GM12878 (cell line): ENCODE data around the gene ZNF469. TPM values are rescaled to one million over a fixed set of nuclear protein-coding genes. Genes with fewer than 3 reads are reported as not detected.

Source experiments
- ATAC-seq: fragments of 200-7000 bp; cut with Tn5 transposase; 3 replicates; pipeline ENCODE4 v1.9.1; 2020; ENCODE audit warnings: mild to moderate bottlenecking, moderate library complexity
- BruUV-seq: library from RNA; stranded (reverse); fragments of 400-500 nt; replicated peaks from 2 replicates; lab custom pipeline; 2021; lab: Mats Ljungman, UMichigan
- CTCF ChIA-PET: fragments of 300-600 bp; sonication (Branson Sonifier 250); formaldehyde crosslinking; extraction: SDS; loops from one replicate; lab custom pipeline; 2021; ENCODE audit warnings: inconsistent platforms; lab: Yijun Ruan, JAX
- POLR2A ChIA-PET: fragments of 350-600 bp; formaldehyde crosslinking; extraction: SDS; loops from one replicate; lab custom pipeline; 2021; ENCODE audit warnings: inconsistent platforms; lab: Charles Lee
- RAD21 ChIA-PET: fragments of 300-600 bp; sonication (Branson Sonifier 250); formaldehyde crosslinking; loops from one replicate; lab custom pipeline; 2023; ENCODE audit warnings: antibody characterized with exemption; ENCODE audit not compliant: unreplicated experiment; lab: Charles Lee
- SMC1A ChIA-PET: fragments of 300-600 bp; sonication (Branson Sonifier 250); formaldehyde crosslinking; loops from one replicate; lab custom pipeline; 2023; ENCODE audit not compliant: unreplicated experiment, uncharacterized antibody; lab: Charles Lee
- DNase-seq: peaks from one replicate; pipeline ENCODE4 v3.0.0-alpha.2; 2011; ENCODE audit warnings: low read depth, low spot score
- FAIRE-seq: peaks from 3 replicates; lab custom pipeline; 2011; peaks lifted over from hg19 to GRCh38; lab: Jason Lieb, UNC
- H2AFZ ChIP-seq: 2 replicates; pipeline ENCODE4 v1.6.0; 2011; ENCODE audit warnings: low read depth, low read length, control low read depth; ENCODE audit not compliant: control insufficient read depth
- H3K27ac ChIP-seq: 2 replicates; pipeline ENCODE4 v1.5.1; 2011; ENCODE audit warnings: control low read depth; ENCODE audit not compliant: control insufficient read depth, insufficient read depth
- H3K27me3 ChIP-seq, 2 experiments: replicated peaks in 1 of 2; 2 replicates each; pipeline versions ENCODE4 v1.6.0 to v1.6.1; 2011; ENCODE audit warnings: low read length in 1 of 2; ENCODE audit not compliant: control insufficient read depth in 2 of 2, insufficient read depth in 2 of 2
- H3K36me3 ChIP-seq, 2 experiments: 2 replicates each; pipeline ENCODE4 v1.5.1; 2011; ENCODE audit warnings: low read length in 1 of 2; ENCODE audit not compliant: control insufficient read depth in 2 of 2, insufficient read depth in 2 of 2
- H3K4me1 ChIP-seq: 2 replicates; pipeline ENCODE4 v1.6.1; 2011; ENCODE audit warnings: mild to moderate bottlenecking, low read length, moderate library complexity, mixed read lengths; ENCODE audit not compliant: control insufficient read depth, insufficient read depth
- H3K4me2 ChIP-seq: 2 replicates; pipeline ENCODE4 v1.6.0; 2011; ENCODE audit warnings: control low read depth; ENCODE audit not compliant: control insufficient read depth, insufficient read depth
- H3K4me3 ChIP-seq: fragments of 200-600 bp; sonication (generic); 2 replicates; pipeline ENCODE4 v1.5.1; 2016
- H3K79me2 ChIP-seq: 2 replicates; pipeline ENCODE4 v1.6.0; 2011; ENCODE audit warnings: low read length; ENCODE audit not compliant: control insufficient read depth, insufficient read depth
- H3K9ac ChIP-seq: 2 replicates; pipeline ENCODE4 v1.8.0; 2011; ENCODE audit warnings: low read length, control low read depth, mixed read lengths; ENCODE audit not compliant: control insufficient read depth, insufficient read depth
- H3K9me3 ChIP-seq: replicated peaks from 3 replicates; pipeline ENCODE4 v1.5.1; 2011; ENCODE audit warnings: mild to moderate bottlenecking, low read length; ENCODE audit not compliant: control insufficient read depth, insufficient read depth
- H4K20me1 ChIP-seq: 2 replicates; pipeline ENCODE4 v1.6.0; 2011; ENCODE audit not compliant: control insufficient read depth, insufficient read depth
- BCL3 ChIP-seq: IDR thresholded peaks from 2 replicates; pipeline ENCODE4 v1.6.1; 2011; ENCODE audit warnings: borderline replicate concordance, low read depth, mild to moderate bottlenecking, moderate library complexity, low read length; ENCODE audit not compliant: insufficient read depth, poor library complexity, severe bottlenecking
- CHD1 ChIP-seq: IDR thresholded peaks from 2 replicates; pipeline ENCODE4 v1.6.1; 2012; ENCODE audit warnings: low read depth, low read length, improper control_type of control experiment
- DPF2 ChIP-seq: fragments of 450-650 bp; IDR thresholded peaks from 2 replicates; pipeline ENCODE4 v1.6.1; 2017; ENCODE audit warnings: mild to moderate bottlenecking
- NBN ChIP-seq: fragments of 450-650 bp; IDR thresholded peaks from 2 replicates; pipeline ENCODE4 v1.6.1; 2016
- NFYB ChIP-seq: IDR thresholded peaks from 2 replicates; pipeline ENCODE4 v1.6.1; 2011; ENCODE audit warnings: low read depth, mild to moderate bottlenecking, low read length, improper control_type of control experiment, moderate library complexity; ENCODE audit not compliant: insufficient read depth
- PAX5 ChIP-seq: IDR thresholded peaks from 2 replicates; pipeline ENCODE4 v1.6.1; 2011; ENCODE audit warnings: low read depth, low read length, borderline replicate concordance
- POU2F2 ChIP-seq: IDR thresholded peaks from 3 replicates; pipeline ENCODE4 v1.6.1; 2011; ENCODE audit warnings: low read depth, mild to moderate bottlenecking, low read length, borderline replicate concordance
- RELA ChIP-seq: fragments of 450-650 bp; IDR thresholded peaks from 2 replicates; pipeline ENCODE4 v1.8.0; 2014; ENCODE audit warnings: borderline replicate concordance; ENCODE audit not compliant: partially characterized antibody
- SP1 ChIP-seq: IDR thresholded peaks from one replicate; pipeline ENCODE4 v1.6.1; 2011; ENCODE audit warnings: low read depth, low read length
- TBL1XR1 ChIP-seq: IDR thresholded peaks from 2 replicates; pipeline ENCODE4 v1.6.1; 2012; ENCODE audit warnings: low read depth, low read length, improper control_type of control experiment
- WGBS: methylation state at CpG from one replicate; pipeline ENCODE4 v1.1.6; 2016; ENCODE audit warnings: low lambda C conversion rate; ENCODE audit not compliant: insufficient replicate concordance, insufficient coverage; ENCODE audit errors: missing lambda C conversion rate; 5-methylcytosine and 5-hydroxymethylcytosine counted together
- in situ Hi-C: fragments of 300-500 bp; cut with MboI; formaldehyde crosslinking; loops from 9 replicates; pipeline ENCODE4 v1.14.3; 2018; ENCODE audit warnings: mixed read lengths
- intact Hi-C: fragments of 100-400 bp; cut with micrococcal nuclease; formaldehyde crosslinking; loops from one replicate; pipeline ENCODE4 v1.14.2; 2022; ENCODE audit not compliant: unreplicated experiment
- polyA plus RNA-seq, 11 experiments: library from polyadenylated mRNA; depleted of rRNA in 4 of 11; unstranded in 6 of 11; stranded (reverse) in 5 of 11; fragments of >200 nt; fragmentation: Nextera tagmentation in 4 of 11; fragmentation: Illumina TruSeq in 1 of 11; extraction: Ambion mirVana in 4 of 11; extraction: Trizol in 1 of 11; gene quantifications; 1 replicate in 1 of 11; 2 replicates in 10 of 11; pipeline versions ENCODE4 v1.2.1 to v1.2.3, GENCODE V29; 2011 to 2016; ENCODE audit warnings: inconsistent platforms in 2 of 11, missing spikeins in 2 of 11, low read depth in 1 of 11
- total RNA-seq, 4 experiments: library from RNA; depleted of rRNA in 3 of 4; stranded (reverse); fragments of >200 nt in 3 of 4; fragmentation: Illumina TruSeq in 1 of 4; extraction: Trizol in 1 of 4; gene quantifications; 2 replicates each; pipeline versions ENCODE4 v1.2.1 to v1.2.3, GENCODE V29; 2013 to 2021
- TF ChIP-seq, protein P1 (sequence below): fragments of 150-350 bp; IDR thresholded peaks from 2 replicates; pipeline ENCODE4 v1.6.1; 2014; ENCODE audit warnings: mild to moderate bottlenecking, low read depth, low read length
- TF ChIP-seq, protein P2 (sequence below): IDR thresholded peaks from 2 replicates; pipeline ENCODE4 v1.6.1; 2012; ENCODE audit warnings: mild to moderate bottlenecking, low read depth, low read length

The ZNF469 gene
- total and polyA plus RNA-seq, 10 of the 15 experiments (the other 5 are each of a cell fraction or from before 2014, with no cell fraction given), result 0.01 to 0.21 (median 0.04) TPM; not detected in 3

DNA sequence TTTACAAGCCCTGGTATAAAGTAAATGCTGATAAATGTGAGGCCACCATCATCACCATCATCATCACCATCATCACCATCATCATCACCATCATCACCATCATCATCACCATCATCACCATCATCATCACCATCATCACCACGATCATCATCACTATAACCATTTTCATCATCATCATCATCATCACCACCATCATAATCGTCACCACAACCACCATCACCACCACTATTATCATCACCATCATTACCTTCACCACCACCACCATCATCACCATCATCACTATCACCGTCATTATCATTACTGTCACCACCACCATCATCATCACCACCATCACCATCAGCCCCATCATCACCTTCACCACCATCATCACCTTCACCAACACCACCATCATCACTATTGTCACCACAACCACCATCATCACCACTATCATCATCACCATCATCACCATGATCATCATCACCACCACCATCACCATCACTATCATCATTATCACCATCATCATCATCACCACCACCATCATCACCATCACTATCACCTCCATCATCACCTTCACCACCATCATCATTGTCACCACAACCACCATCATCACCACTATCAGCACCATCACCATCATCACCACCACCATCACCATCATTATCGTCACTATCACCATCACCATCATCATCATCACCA is 16.6 kb upstream of the ZNF469 start:
- RAD21 ChIA-PET, result no interaction called here
- FAIRE-seq, result no peak

More for the DNA sequence above, 16.6 kb upstream of the ZNF469 start:
- peaks cover 5% of the 10 kb centered on the region; the same call in 1 of the 2 replicates for H3K4me1 ChIP-seq
- CTCF ChIA-PET, result no interaction called here
- H4K20me1 ChIP-seq, result no peaks in the 10 kb centered on the region
- no peaks in the 10 kb centered on the region for H3K27me3 ChIP-seq
- no peak overlapping the region for H2AFZ ChIP-seq
- intact Hi-C loops, result no loop called here
- H3K79me2 ChIP-seq, result no peaks in the 10 kb centered on the region
- ATAC-seq (no peak), DNase-seq (no peak)
- no peak overlapping the region for H3K4me3 ChIP-seq
- no TSS peak for BruUV-seq
- H3K9ac ChIP-seq, result no peak overlapping the region
- no peak overlapping the region for H3K27ac ChIP-seq
- no peaks in the 10 kb centered on the region; the same call in 2 of the 3 replicates for H3K9me3 ChIP-seq
- POLR2A ChIA-PET, result no interaction called here
- in situ Hi-C loops, result no loop called here
- H3K36me3 ChIP-seq, result no peaks in the 10 kb centered on the region
- TF ChIP-seq, protein P1, sequence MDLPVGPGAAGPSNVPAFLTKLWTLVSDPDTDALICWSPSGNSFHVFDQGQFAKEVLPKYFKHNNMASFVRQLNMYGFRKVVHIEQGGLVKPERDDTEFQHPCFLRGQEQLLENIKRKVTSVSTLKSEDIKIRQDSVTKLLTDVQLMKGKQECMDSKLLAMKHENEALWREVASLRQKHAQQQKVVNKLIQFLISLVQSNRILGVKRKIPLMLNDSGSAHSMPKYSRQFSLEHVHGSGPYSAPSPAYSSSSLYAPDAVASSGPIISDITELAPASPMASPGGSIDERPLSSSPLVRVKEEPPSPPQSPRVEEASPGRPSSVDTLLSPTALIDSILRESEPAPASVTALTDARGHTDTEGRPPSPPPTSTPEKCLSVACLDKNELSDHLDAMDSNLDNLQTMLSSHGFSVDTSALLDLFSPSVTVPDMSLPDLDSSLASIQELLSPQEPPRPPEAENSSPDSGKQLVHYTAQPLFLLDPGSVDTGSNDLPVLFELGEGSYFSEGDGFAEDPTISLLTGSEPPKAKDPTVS, result no peak
- TF ChIP-seq NBN, result no peak
- no peak for TF ChIP-seq DPF2
- TF ChIP-seq, protein P2, sequence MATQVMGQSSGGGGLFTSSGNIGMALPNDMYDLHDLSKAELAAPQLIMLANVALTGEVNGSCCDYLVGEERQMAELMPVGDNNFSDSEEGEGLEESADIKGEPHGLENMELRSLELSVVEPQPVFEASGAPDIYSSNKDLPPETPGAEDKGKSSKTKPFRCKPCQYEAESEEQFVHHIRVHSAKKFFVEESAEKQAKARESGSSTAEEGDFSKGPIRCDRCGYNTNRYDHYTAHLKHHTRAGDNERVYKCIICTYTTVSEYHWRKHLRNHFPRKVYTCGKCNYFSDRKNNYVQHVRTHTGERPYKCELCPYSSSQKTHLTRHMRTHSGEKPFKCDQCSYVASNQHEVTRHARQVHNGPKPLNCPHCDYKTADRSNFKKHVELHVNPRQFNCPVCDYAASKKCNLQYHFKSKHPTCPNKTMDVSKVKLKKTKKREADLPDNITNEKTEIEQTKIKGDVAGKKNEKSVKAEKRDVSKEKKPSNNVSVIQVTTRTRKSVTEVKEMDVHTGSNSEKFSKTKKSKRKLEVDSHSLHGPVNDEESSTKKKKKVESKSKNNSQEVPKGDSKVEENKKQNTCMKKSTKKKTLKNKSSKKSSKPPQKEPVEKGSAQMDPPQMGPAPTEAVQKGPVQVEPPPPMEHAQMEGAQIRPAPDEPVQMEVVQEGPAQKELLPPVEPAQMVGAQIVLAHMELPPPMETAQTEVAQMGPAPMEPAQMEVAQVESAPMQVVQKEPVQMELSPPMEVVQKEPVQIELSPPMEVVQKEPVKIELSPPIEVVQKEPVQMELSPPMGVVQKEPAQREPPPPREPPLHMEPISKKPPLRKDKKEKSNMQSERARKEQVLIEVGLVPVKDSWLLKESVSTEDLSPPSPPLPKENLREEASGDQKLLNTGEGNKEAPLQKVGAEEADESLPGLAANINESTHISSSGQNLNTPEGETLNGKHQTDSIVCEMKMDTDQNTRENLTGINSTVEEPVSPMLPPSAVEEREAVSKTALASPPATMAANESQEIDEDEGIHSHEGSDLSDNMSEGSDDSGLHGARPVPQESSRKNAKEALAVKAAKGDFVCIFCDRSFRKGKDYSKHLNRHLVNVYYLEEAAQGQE, result no peak
- TF ChIP-seq PAX5, result no peak
- no peak for TF ChIP-seq TBL1XR1
- TF ChIP-seq RELA, result no peak
- TF ChIP-seq BCL3, result no peak
- no peak for TF ChIP-seq POU2F2
- TF ChIP-seq CHD1, result no peak
- TF ChIP-seq NFYB, result no peak
- no peak for TF ChIP-seq SP1
- 44% methylated on average over 4 of the region's 4 CpGs for WGBS
- no peak overlapping the region for H3K4me2 ChIP-seq
- SMC1A ChIA-PET, result no interaction called here
